ENCODE results near the gene ESYT2. TPM values are rescaled to one million over a fixed set of nuclear protein-coding genes. Genes with fewer than 3 reads are reported as not detected.
A peak's percentile ranks its signal among the peaks of the same experiment; 100 is the strongest.

Gene ESYT2
- total RNA-seq, 4 donors from 2014 or later = 91.6 to 159 (median 100) TPM

- no peak for TF ChIP-seq CTCF (IDR thresholded peaks at IDR 0.05)
- TF ChIP-seq POLR2A (IDR thresholded peaks at IDR 0.05) = no peak
- Histone ChIP-seq H3K27me3 (no peaks in the 10 kb centered on the region), H3K9me3 (no peaks in the 10 kb centered on the region), H3K4me1 (peaks cover 3 to 4% of the 10 kb centered on the region in 2 donors), H3K27ac (peak overlapping the region in 1 of 2 donors; percentile 34), H3K36me3 (no peaks in the 10 kb centered on the region), H3K4me3 (no peak overlapping the region)
- no peak for DNase-seq
- intact Hi-C loops (cut with DNase I; ENCODE audit: low total_unique reads) = no loop called here
Measured at GRCh38 chr7:158858592-158859503, 29.5 kb upstream of the ESYT2 start.

GRCh38 chr7:158856883-158857668 lies 27.8 kb upstream of the ESYT2 start:
- intact Hi-C loops (cut with DNase I; ENCODE audit: low total_unique reads) = no loop called here
- no peaks in the 10 kb centered on the region for H3K27me3 ChIP-seq
- H3K4me3 ChIP-seq = peak overlapping the region; percentile 43 to 78
- H3K36me3 ChIP-seq = no peaks in the 10 kb centered on the region
- peak overlapping the region; percentile 72 to 81 for H3K27ac ChIP-seq
- DNase-seq = no peak
- peaks cover 3 to 4% of the 10 kb centered on the region in 2 donors for H3K4me1 ChIP-seq
- TF ChIP-seq POLR2A (IDR thresholded peaks at IDR 0.05) (no peak), CTCF (IDR thresholded peaks at IDR 0.05) (no peak)
- H3K9me3 ChIP-seq = no peaks in the 10 kb centered on the region

GRCh38 chr7:158854681-158855081 lies 25.4 kb upstream of the ESYT2 start:
- no peak overlapping the region for H3K27ac ChIP-seq
- no peaks in the 10 kb centered on the region for H3K27me3 ChIP-seq
- no peak overlapping the region for H3K4me3 ChIP-seq
- TF ChIP-seq POLR2A (IDR thresholded peaks at IDR 0.05) (no peak), CTCF (IDR thresholded peaks at IDR 0.05) (no peak)
- H3K4me1 ChIP-seq = peaks cover 3 to 4% of the 10 kb centered on the region in 2 donors
- no peaks in the 10 kb centered on the region for H3K36me3 ChIP-seq
- intact Hi-C loops (cut with DNase I; ENCODE audit: low total_unique reads) = no loop called here
- no peak for DNase-seq
- no peaks in the 10 kb centered on the region for H3K9me3 ChIP-seq

GRCh38 chr7:158850545-158851102 lies 21.3 kb upstream of the ESYT2 start:
- DNase-seq = no peak
- H3K36me3 ChIP-seq = no peaks in the 10 kb centered on the region
- H3K9me3 ChIP-seq = no peaks in the 10 kb centered on the region
- intact Hi-C loops (cut with DNase I; ENCODE audit: low total_unique reads) = no loop called here
- no peak for TF ChIP-seq CTCF (IDR thresholded peaks at IDR 0.05)
- no peak for TF ChIP-seq POLR2A (IDR thresholded peaks at IDR 0.05)
- H3K27ac ChIP-seq = no peak overlapping the region
- H3K27me3 ChIP-seq = no peaks in the 10 kb centered on the region
- H3K4me3 ChIP-seq = no peak overlapping the region
- no peaks in the 10 kb centered on the region for H3K4me1 ChIP-seq

Data from uterus (tissue), 4 donors.